A549 (cell line): ENCODE measurements around the gene DOK6.

Source experiments
- ESRRA ChIP-seq: fragments of 150-350 bp; IDR thresholded peaks from 2 replicates; pipeline ENCODE4 v1.6.1; 2014; ENCODE audit warnings: mild to moderate bottlenecking, low read length, borderline replicate concordance
- FOSB ChIP-seq: fragments of 250-450 bp; sonication (Bioruptor Pico); IDR thresholded peaks from 2 replicates; pipeline ENCODE4 v1.5.0; 2020; ENCODE audit warnings: mild to moderate bottlenecking, moderate library complexity
- TF ChIP-seq, protein P1 (sequence below): fragments of >200 bp; sonication (Bioruptor Twin); formaldehyde crosslinking; IDR thresholded peaks from 3 replicates; pipeline ENCODE4 v1.5.1; 2016

DNA sequence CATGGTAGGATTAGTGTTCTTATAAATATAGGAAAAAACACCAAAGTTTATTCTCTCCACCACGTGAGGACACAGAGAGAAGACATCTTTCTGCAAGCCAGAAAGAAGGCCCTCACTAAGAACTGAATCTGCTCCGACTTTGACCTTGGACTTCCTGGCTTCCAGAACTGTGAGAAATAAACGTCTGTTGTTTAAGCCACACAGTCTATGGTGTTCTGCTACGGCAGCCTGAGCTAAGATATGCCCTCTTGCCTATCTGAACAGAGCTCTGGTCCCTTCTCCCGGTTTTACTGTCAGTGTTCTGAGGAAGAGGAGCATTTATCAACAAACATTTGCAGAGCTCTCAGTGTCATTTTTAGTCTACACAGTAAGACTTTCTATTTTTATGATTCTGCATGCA, 131.3 kb downstream of the DOK6 start:
- TF ChIP-seq, protein P1, sequence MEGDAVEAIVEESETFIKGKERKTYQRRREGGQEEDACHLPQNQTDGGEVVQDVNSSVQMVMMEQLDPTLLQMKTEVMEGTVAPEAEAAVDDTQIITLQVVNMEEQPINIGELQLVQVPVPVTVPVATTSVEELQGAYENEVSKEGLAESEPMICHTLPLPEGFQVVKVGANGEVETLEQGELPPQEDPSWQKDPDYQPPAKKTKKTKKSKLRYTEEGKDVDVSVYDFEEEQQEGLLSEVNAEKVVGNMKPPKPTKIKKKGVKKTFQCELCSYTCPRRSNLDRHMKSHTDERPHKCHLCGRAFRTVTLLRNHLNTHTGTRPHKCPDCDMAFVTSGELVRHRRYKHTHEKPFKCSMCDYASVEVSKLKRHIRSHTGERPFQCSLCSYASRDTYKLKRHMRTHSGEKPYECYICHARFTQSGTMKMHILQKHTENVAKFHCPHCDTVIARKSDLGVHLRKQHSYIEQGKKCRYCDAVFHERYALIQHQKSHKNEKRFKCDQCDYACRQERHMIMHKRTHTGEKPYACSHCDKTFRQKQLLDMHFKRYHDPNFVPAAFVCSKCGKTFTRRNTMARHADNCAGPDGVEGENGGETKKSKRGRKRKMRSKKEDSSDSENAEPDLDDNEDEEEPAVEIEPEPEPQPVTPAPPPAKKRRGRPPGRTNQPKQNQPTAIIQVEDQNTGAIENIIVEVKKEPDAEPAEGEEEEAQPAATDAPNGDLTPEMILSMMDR: no peak
- TF ChIP-seq ESRRA (no peak), FOSB (CRISPR knock-in tag) (no peak)
